H1 (cell line): Measurements from ENCODE around the gene TTC28. TPM values are rescaled to one million over a fixed set of nuclear protein-coding genes. Genes with fewer than 3 reads are reported as not detected.

ENCODE experiments used
- CTCF ChIA-PET: fragments of 300-600 bp; sonication (Branson Sonifier 250); formaldehyde crosslinking; loops from one replicate; lab custom pipeline; 2021; ENCODE audit not compliant: partially characterized antibody; lab: Charles Lee
- POLR2A ChIA-PET: fragments of 300-600 bp; sonication (Branson Sonifier 250); formaldehyde crosslinking; loops from one replicate; lab custom pipeline; 2021; ENCODE audit warnings: inconsistent platforms; ENCODE audit not compliant: partially characterized antibody; lab: Charles Lee
- DNase-seq, 2 experiments: peaks; one replicate each; pipeline versions ENCODE4 v3.0.0 to v3.0.0-alpha.2; 2010 to 2022; ENCODE audit warnings: low spot score in 2 of 2, low read depth in 1 of 2, mixed read lengths in 1 of 2
- FAIRE-seq: peaks from 2 replicates; lab custom pipeline; 2011; peaks lifted over from hg19 to GRCh38; lab: Jason Lieb, UNC
- H2AFZ ChIP-seq: 2 replicates; pipeline ENCODE4 v1.8.1; 2012; ENCODE audit warnings: low read length, inconsistent platforms
- H2AK5ac ChIP-seq: 2 replicates; pipeline ENCODE4 v1.6.1; 2013; ENCODE audit warnings: low read depth, low read length
- H2BK120ac ChIP-seq: replicated peaks from 2 replicates; pipeline ENCODE3; 2013; ENCODE audit warnings: low read depth, low read length, inconsistent platforms
- H2BK12ac ChIP-seq: 2 replicates; pipeline ENCODE4 v1.6.1; 2013; ENCODE audit warnings: low read depth, low read length
- H2BK15ac ChIP-seq: 2 replicates; pipeline ENCODE4 v1.6.1; 2013; ENCODE audit warnings: low read length
- H2BK20ac ChIP-seq: 2 replicates; pipeline ENCODE4 v1.6.1; 2013; ENCODE audit warnings: low read length
- H2BK5ac ChIP-seq: 2 replicates; pipeline ENCODE4 v1.6.1; 2013; ENCODE audit warnings: low read depth, low read length
- H3K14ac ChIP-seq: 2 replicates; pipeline ENCODE4 v1.6.1; 2013; ENCODE audit warnings: inconsistent platforms; ENCODE audit not compliant: insufficient read length
- H3K18ac ChIP-seq: 2 replicates; pipeline ENCODE4 v1.6.1; 2013; ENCODE audit warnings: low read length; ENCODE audit errors: extremely low read depth
- H3K23ac ChIP-seq: 2 replicates; pipeline ENCODE4 v1.6.1; 2013; ENCODE audit warnings: inconsistent platforms; ENCODE audit not compliant: insufficient read length
- H3K23me2 ChIP-seq: 2 replicates; pipeline ENCODE4 v1.6.1; 2013; ENCODE audit warnings: low read depth, low read length
- H3K27ac ChIP-seq: 2 replicates; pipeline ENCODE4 v1.6.1; 2011; ENCODE audit warnings: low read depth, low read length, inconsistent platforms
- H3K27me3 ChIP-seq, 4 experiments: replicated peaks in 1 of 4; 1 replicate in 1 of 4; 2 replicates in 3 of 4; pipeline versions ENCODE4 v1.6.1 to v1.8.1; 2011 to 2013; ENCODE audit warnings: low read length in 3 of 4, mild to moderate bottlenecking in 3 of 4, inconsistent platforms in 2 of 4, mixed read lengths in 2 of 4, moderate library complexity in 1 of 4; ENCODE audit not compliant: control insufficient read depth in 3 of 4, insufficient read depth in 3 of 4; ENCODE audit errors: extremely low read depth in 1 of 4
- H3K36me3 ChIP-seq, 4 experiments: 2 replicates each; pipeline versions ENCODE4 v1.6.1 to v1.8.1; 2011 to 2013; ENCODE audit warnings: mild to moderate bottlenecking in 4 of 4, low read length in 3 of 4, moderate library complexity in 2 of 4, control low read depth in 1 of 4, inconsistent platforms in 1 of 4; ENCODE audit not compliant: insufficient read depth in 4 of 4, control insufficient read depth in 2 of 4
- H3K4ac ChIP-seq: replicated peaks from 2 replicates; pipeline ENCODE3; 2013; ENCODE audit warnings: low read length, low read depth, mixed read lengths, inconsistent platforms; ENCODE audit not compliant: insufficient read length
- H3K4me1 ChIP-seq, 4 experiments: replicated peaks in 1 of 4; 1 replicate in 1 of 4; 2 replicates in 3 of 4; pipeline versions ENCODE4 v1.6.1 to v1.8.1; 2011 to 2013; ENCODE audit warnings: low read length in 3 of 4, inconsistent platforms in 2 of 4, mixed read lengths in 1 of 4; ENCODE audit not compliant: insufficient read depth in 4 of 4, control insufficient read depth in 3 of 4
- H3K4me2 ChIP-seq, 2 experiments: 2 replicates each; pipeline versions ENCODE4 v1.6.1 to v1.8.1; 2011 to 2013; ENCODE audit warnings: low read depth in 2 of 2, low read length in 2 of 2, control low read depth in 1 of 2, inconsistent platforms in 1 of 2, mild to moderate bottlenecking in 1 of 2; ENCODE audit not compliant: insufficient read depth in 1 of 2
- H3K4me3 ChIP-seq, 4 experiments: fragments of 200-600, 300-600 bp in 1 of 4; sonication (generic), shearing (Covaris generic), sonication (Bioruptor Twin) in 1 of 4; 2 replicates each; pipeline versions ENCODE4 v1.5.1 to v1.8.1; 2011 to 2016; ENCODE audit warnings: low read length in 4 of 4, low read depth in 3 of 4, control low read depth in 2 of 4, inconsistent platforms in 2 of 4, mild to moderate bottlenecking in 2 of 4, mixed read lengths in 1 of 4, moderate library complexity in 1 of 4; ENCODE audit not compliant: insufficient read depth in 2 of 4; ENCODE audit errors: extremely low read depth in 1 of 4
- H3K56ac ChIP-seq: replicated peaks from 2 replicates; pipeline ENCODE3; 2013; ENCODE audit warnings: low read depth, mild to moderate bottlenecking, mixed read lengths, low read length, inconsistent platforms; ENCODE audit not compliant: insufficient read length
- H3K79me1 ChIP-seq: 2 replicates; pipeline ENCODE4 v1.6.1; 2013; ENCODE audit warnings: low read depth, low read length, control low read depth
- H3K79me2 ChIP-seq, 2 experiments: 2 replicates each; pipeline versions ENCODE4 v1.6.1 to v1.8.1; 2012 to 2013; ENCODE audit warnings: low read length in 2 of 2, mild to moderate bottlenecking in 2 of 2, inconsistent platforms in 1 of 2; ENCODE audit not compliant: insufficient read depth in 2 of 2, control insufficient read depth in 1 of 2
- H3K9ac ChIP-seq, 4 experiments: replicated peaks in 1 of 4; 1 replicate in 1 of 4; 2 replicates in 3 of 4; pipeline versions ENCODE4 v1.6.1 to v1.8.1; 2011 to 2013; ENCODE audit warnings: low read depth in 3 of 4, low read length in 3 of 4, control low read depth in 2 of 4, mild to moderate bottlenecking in 2 of 4, moderate library complexity in 2 of 4, inconsistent platforms in 1 of 4; ENCODE audit errors: extremely low read depth in 1 of 4
- H3K9me3 ChIP-seq, 2 experiments: 2 replicates each; pipeline versions ENCODE4 v1.6.1 to v1.8.1; 2012 to 2013; ENCODE audit warnings: mild to moderate bottlenecking in 2 of 2, moderate library complexity in 2 of 2, control low read depth in 1 of 2, inconsistent platforms in 1 of 2, low read depth in 1 of 2, low read length in 1 of 2, mixed read lengths in 1 of 2; ENCODE audit not compliant: insufficient read depth in 2 of 2
- H4K20me1 ChIP-seq, 2 experiments: replicated peaks in 1 of 2; 2 replicates each; pipeline versions ENCODE3 to v1.8.1; 2011 to 2013; ENCODE audit warnings: inconsistent platforms in 2 of 2, low read length in 2 of 2, mild to moderate bottlenecking in 1 of 2; ENCODE audit not compliant: insufficient read depth in 2 of 2, control insufficient read depth in 1 of 2
- H4K5ac ChIP-seq: 2 replicates; pipeline ENCODE4 v1.6.1; 2013; ENCODE audit warnings: low read length, low read depth, mixed read lengths, inconsistent platforms; ENCODE audit not compliant: insufficient read length
- H4K8ac ChIP-seq: 2 replicates; pipeline ENCODE4 v1.8.0; 2013; ENCODE audit warnings: mild to moderate bottlenecking, moderate library complexity, low read length, inconsistent platforms; ENCODE audit not compliant: insufficient read depth; ENCODE audit errors: extremely low read depth
- H4K91ac ChIP-seq: replicated peaks from 2 replicates; pipeline ENCODE3; 2013; ENCODE audit warnings: low read length, mixed read lengths, inconsistent platforms; ENCODE audit not compliant: insufficient read length
- BRCA1 ChIP-seq: IDR thresholded peaks from 2 replicates; pipeline ENCODE4 v1.6.1; 2012; ENCODE audit warnings: low read depth, low read length, improper control_type of control experiment
- CBX8 ChIP-seq: fragments of 300-800, 300-1000 bp; sonication (generic); IDR thresholded peaks from 2 replicates; pipeline ENCODE4 v1.7.1; 2016; ENCODE audit warnings: low read depth, low read length, borderline replicate concordance
- CEBPB ChIP-seq: IDR thresholded peaks from 2 replicates; pipeline ENCODE4 v1.6.1; 2012; ENCODE audit warnings: low read depth, low read length
- CREB1 ChIP-seq: IDR thresholded peaks from 2 replicates; pipeline ENCODE4 v1.6.1; 2012; ENCODE audit warnings: inconsistent platforms
- CTBP2 ChIP-seq: IDR thresholded peaks from 2 replicates; pipeline ENCODE4 v1.7.0; 2011; ENCODE audit warnings: borderline replicate concordance, mild to moderate bottlenecking, moderate library complexity, mixed read lengths, low read length; ENCODE audit not compliant: insufficient read depth, insufficient read length
- HDAC2 ChIP-seq, 2 experiments: fragments of 300-600 bp in 1 of 2; sonication (generic) in 1 of 2; IDR thresholded peaks; 2 replicates each; pipeline ENCODE4 v1.6.1; 2011 to 2012; ENCODE audit warnings: low read depth in 2 of 2, low read length in 2 of 2, mild to moderate bottlenecking in 2 of 2, moderate library complexity in 2 of 2, borderline replicate concordance in 1 of 2, inconsistent platforms in 1 of 2
- MAFK ChIP-seq: IDR thresholded peaks from 2 replicates; pipeline ENCODE4 v1.6.1; 2012; ENCODE audit warnings: low read depth, mild to moderate bottlenecking, improper control_type of control experiment, low read length
- PHF8 ChIP-seq: fragments of 200-600 bp; sonication (generic); conservative IDR thresholded peaks from 2 replicates; pipeline ENCODE4 v1.7.1; 2012; ENCODE audit warnings: low read depth, mild to moderate bottlenecking, inconsistent platforms, low read length, moderate library complexity
- RXRA ChIP-seq: IDR thresholded peaks from 2 replicates; pipeline ENCODE4 v1.6.1; 2011; ENCODE audit warnings: low read depth, mild to moderate bottlenecking, low read length, moderate library complexity; ENCODE audit not compliant: insufficient read depth
- SIN3A ChIP-seq, 2 experiments: IDR thresholded peaks in 1 of 2; conservative IDR thresholded peaks in 1 of 2; 2 replicates each; pipeline ENCODE4 v1.6.1; 2011 to 2012; ENCODE audit warnings: low read length in 2 of 2, improper control_type of control experiment in 1 of 2, low read depth in 1 of 2, mild to moderate bottlenecking in 1 of 2
- TCF12 ChIP-seq: IDR thresholded peaks from 2 replicates; pipeline ENCODE4 v1.6.1; 2011; ENCODE audit warnings: low read depth, mild to moderate bottlenecking, low read length
- YY1 ChIP-seq: IDR thresholded peaks from 2 replicates; pipeline ENCODE4 v1.6.1; 2011; ENCODE audit warnings: low read depth, mild to moderate bottlenecking, low read length
- WGBS, 2 experiments: shearing (Covaris generic) in 1 of 2; methylation state at CpG; one replicate each; pipeline versions ENCODE4 v1.1.6 to v1.1.7; 2013 to 2015; ENCODE audit warnings: low lambda C conversion rate in 2 of 2, mixed read lengths in 2 of 2, inconsistent platforms in 1 of 2, low coverage in 1 of 2, missing lambda C conversion rate in 1 of 2; ENCODE audit not compliant: insufficient replicate concordance in 2 of 2, insufficient coverage in 1 of 2, insufficient read length in 1 of 2; ENCODE audit errors: extremely low coverage in 1 of 2, missing lambda C conversion rate in 1 of 2; 5-methylcytosine and 5-hydroxymethylcytosine counted together
- polyA plus RNA-seq, 7 experiments: library from polyadenylated mRNA; depleted of rRNA in 3 of 7; stranded (reverse) in 5 of 7; unstranded in 2 of 7; fragments of >200 nt in 5 of 7; fragments of 200-250 nt in 2 of 7; gene quantifications; 1 replicate in 5 of 7; 2 replicates in 1 of 7; 4 replicates in 1 of 7; pipeline versions ENCODE4 v1.2.1 to v1.2.3, GENCODE V29; 2011 to 2013; ENCODE audit warnings: missing spikeins in 2 of 7, mixed read lengths in 2 of 7
- total RNA-seq: library from RNA; stranded (reverse); fragmentation: NEBNext Ultra II Directional; extraction: Animal tissue kit (Norgen Biotek cat#: 25700); gene quantifications from 2 replicates; pipeline ENCODE4 v1.2.1, GENCODE V29; 2021
- TF ChIP-seq, protein P1 (sequence below): IDR thresholded peaks from 2 replicates; pipeline ENCODE4 v1.6.1; 2012; ENCODE audit warnings: inconsistent platforms
- TF ChIP-seq, protein P2 (sequence below): IDR thresholded peaks from 2 replicates; pipeline ENCODE4 v1.6.1; 2012; ENCODE audit warnings: inconsistent platforms

The TTC28 gene
- total and polyA plus RNA-seq, 2 of the 8 experiments (the other 6 are each of a cell fraction or from before 2014, with no cell fraction given): 2.6 to 12.6 TPM

DNA sequence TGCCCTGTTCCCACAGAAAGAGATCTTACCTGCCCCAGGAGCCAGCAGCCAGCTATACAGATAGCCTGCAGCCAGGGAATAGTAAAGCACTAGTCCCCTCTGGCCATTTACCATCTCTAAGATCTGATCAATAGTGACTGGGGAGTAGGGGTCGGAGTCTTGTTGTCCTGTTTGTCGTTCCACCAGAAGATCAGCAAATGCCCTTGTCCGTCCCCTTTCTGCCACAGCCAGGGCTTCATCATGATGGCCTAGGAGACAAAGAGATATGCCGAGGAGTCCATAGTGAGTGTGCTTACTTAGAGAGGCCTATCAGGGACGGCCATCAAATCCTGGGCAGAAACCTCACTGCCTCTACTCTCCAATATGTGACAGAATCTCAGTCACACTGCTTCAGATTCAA is 583.5 kb downstream of the TTC28 start:
- Histone ChIP-seq H3K79me1 (no peaks in the 10 kb centered on the region), H3K23me2 (no peaks in the 10 kb centered on the region), H3K79me2 (no peaks in the 10 kb centered on the region), H3K56ac (no peak overlapping the region), H2AFZ (no peak overlapping the region), H3K36me3 (no peaks in the 10 kb centered on the region), H3K18ac (no peak overlapping the region), H2BK12ac (no peak overlapping the region), H3K14ac (no peak overlapping the region), H2BK15ac (no peak overlapping the region; the same call in 1 of the 2 replicates), H3K4me2 (no peak overlapping the region), H3K27ac (no peak overlapping the region), H3K23ac (no peak overlapping the region), H3K27me3 (no peaks in the 10 kb centered on the region), H2BK120ac (no peak overlapping the region), H3K4ac (no peak overlapping the region), H3K4me1 (no peaks in the 10 kb centered on the region), H2BK20ac (no peak overlapping the region), H4K91ac (no peak overlapping the region), H4K8ac (no peak overlapping the region), H3K9ac (no peak overlapping the region), H2AK5ac (no peak overlapping the region), H2BK5ac (no peak overlapping the region), H3K4me3 (no peak overlapping the region), H4K5ac (no peak overlapping the region), H4K20me1 (no peaks in the 10 kb centered on the region), H3K9me3 (no peaks in the 10 kb centered on the region)
- ChIA-PET POLR2A (no interaction called here), CTCF (interaction anchor here (1.0 to 1.5 kb wide), 2 partner anchors 18 to 45 kb away, joined by 3 to 4 read pairs; no protein-coding TSS in a partner anchor)
- no peak for DNase-seq
- WGBS, 2 experiments: 90% methylated on average over 5 of the region's 5 CpGs; no CpG with 5 or more reads in 1 of the 2 experiments
- FAIRE-seq: no peak
- TF ChIP-seq BRCA1 (no peak), CREB1 (no peak), CBX8 (no peak), HDAC2 (IDR thresholded peaks at IDR 0.05; ENCODE audit: borderline replicate concordance in 1 of 2, low read depth in 2 of 2, low read length in 2 of 2) (no peak), YY1 (no peak), CEBPB (no peak), MAFK (no peak), CTBP2 (no peak), PHF8 (no peak), SIN3A (conservative IDR thresholded peaks at IDR 0.05 in 1 of 2, IDR thresholded peaks at IDR 0.05 in 1 of 2; ENCODE audit: low read depth in 1 of 2, low read length in 2 of 2) (no peak), RXRA (no peak), TCF12 (no peak)
- TF ChIP-seq, protein P1, sequence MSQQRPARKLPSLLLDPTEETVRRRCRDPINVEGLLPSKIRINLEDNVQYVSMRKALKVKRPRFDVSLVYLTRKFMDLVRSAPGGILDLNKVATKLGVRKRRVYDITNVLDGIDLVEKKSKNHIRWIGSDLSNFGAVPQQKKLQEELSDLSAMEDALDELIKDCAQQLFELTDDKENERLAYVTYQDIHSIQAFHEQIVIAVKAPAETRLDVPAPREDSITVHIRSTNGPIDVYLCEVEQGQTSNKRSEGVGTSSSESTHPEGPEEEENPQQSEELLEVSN: no peak
- TF ChIP-seq, protein P2, sequence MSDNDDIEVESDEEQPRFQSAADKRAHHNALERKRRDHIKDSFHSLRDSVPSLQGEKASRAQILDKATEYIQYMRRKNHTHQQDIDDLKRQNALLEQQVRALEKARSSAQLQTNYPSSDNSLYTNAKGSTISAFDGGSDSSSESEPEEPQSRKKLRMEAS: no peak
